Measurements from ENCODE around the gene MAML2. TPM values are rescaled to one million over a fixed set of nuclear protein-coding genes. Genes with fewer than 3 reads are reported as not detected.

The MAML2 gene
- total and polyA plus RNA-seq, 7 donors = 2.8 to 20.7 (median 11.8) TPM

DNA sequence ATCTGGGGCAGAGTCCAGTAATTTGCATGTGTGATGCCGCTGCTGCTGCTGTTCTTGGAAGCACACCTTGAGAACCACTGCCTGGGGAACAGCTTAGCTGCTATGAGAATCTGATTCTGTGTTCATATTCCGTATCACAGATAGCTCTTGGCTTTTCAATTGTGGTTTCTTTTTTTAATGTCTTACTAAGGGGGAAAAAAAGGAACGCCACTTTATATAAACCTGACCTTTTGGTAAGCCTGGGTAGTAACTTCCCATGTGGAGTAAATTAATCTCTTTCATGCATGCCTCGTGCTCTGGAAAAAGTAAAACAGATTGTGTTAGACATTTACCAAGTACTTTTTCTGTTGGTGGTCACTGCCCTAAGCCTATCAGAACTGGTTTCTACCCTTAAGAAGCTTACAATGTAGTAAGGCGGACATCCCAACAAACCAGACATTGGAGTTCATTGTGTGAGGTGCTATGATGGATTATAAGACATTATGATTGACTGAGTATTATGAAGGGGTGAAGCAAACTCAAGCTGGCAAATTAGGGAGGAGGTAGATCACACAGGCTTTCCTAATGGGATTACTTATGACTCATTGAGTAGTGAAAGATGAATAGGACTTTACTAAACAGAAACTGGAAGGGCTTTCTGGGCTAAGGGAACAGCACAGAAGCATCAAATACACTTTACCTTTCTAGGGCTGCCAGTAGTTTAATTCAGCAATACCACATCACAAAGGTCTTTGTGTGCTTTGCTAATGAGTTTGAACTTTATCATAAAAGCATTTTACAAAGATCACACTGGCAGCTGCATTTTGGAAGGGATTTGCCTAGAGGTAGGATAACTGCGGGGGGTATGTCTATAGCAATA is 64.7 kb downstream of the MAML2 start:
- 29 to 67% methylated on average over 6 of the region's 6 CpGs for WGBS, 2 donors
- Histone ChIP-seq H3K9me3 (no peaks in the 10 kb centered on the region), H3K4me1 (peaks cover 0 to 46% (median 17%) of the 10 kb centered on the region in 4 donors), H3K36me3 (no peaks in the 10 kb centered on the region), H3K27ac (peak overlapping the region in 2 of 4 donors; percentile 4 to 27), H3K27me3 (no peaks in the 10 kb centered on the region), H3K4me3 (no peak overlapping the region)
- intact Hi-C loops (cut with DNase I) = no loop called here
- TF ChIP-seq POLR2AphosphoS5 (IDR thresholded peaks at IDR 0.05) (no peak), CTCF (IDR thresholded peaks at IDR 0.05) (no peak), POLR2A (IDR thresholded peaks at IDR 0.05) (no peak), EP300 (IDR thresholded peaks at IDR 0.05) (no peak)
- no peak for DNase-seq

DNA sequence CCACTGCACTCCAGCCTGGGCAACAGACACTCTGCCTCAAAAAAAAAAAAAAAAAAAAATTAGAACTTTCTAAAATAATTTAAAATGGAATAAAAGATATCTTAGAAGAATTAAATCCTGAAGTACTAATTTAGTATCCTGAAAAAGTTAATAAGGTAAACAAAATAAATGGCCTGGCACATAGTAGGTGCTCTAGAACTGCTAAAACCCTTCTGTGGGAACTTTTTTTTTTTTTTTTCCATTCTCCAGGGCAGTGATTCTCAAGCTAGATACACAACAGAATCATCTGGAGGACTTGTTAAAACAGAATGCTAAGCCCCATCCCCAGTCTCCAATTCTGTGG is 65.3 kb downstream of the MAML2 start:
- no peaks in the 10 kb centered on the region for H3K36me3 ChIP-seq
- no peak for DNase-seq
- no peak overlapping the region for H3K4me3 ChIP-seq
- no peaks in the 10 kb centered on the region for H3K9me3 ChIP-seq
- intact Hi-C loops (cut with DNase I) = no loop called here
- peak overlapping the region in 1 of 4 donors; percentile 4 for H3K27ac ChIP-seq
- H3K4me1 ChIP-seq = peaks cover 0 to 40% (median 17%) of the 10 kb centered on the region in 4 donors
- TF ChIP-seq EP300 (IDR thresholded peaks at IDR 0.05) = no peak
- TF ChIP-seq CTCF (IDR thresholded peaks at IDR 0.05) = no peak
- no peak for TF ChIP-seq POLR2AphosphoS5 (IDR thresholded peaks at IDR 0.05)
- no peak for TF ChIP-seq POLR2A (IDR thresholded peaks at IDR 0.05)
- no peaks in the 10 kb centered on the region for H3K27me3 ChIP-seq

GRCh38 chr11:96276836-96277235 is 66.2 kb downstream of the MAML2 start:
- Histone ChIP-seq H3K36me3 (no peaks in the 10 kb centered on the region), H3K27me3 (no peaks in the 10 kb centered on the region), H3K4me1 (peaks cover 0 to 36% (median 17%) of the 10 kb centered on the region in 4 donors), H3K9me3 (no peaks in the 10 kb centered on the region), H3K4me3 (no peak overlapping the region), H3K27ac (no peak overlapping the region)
- TF ChIP-seq EP300 (IDR thresholded peaks at IDR 0.05) = no peak
- no peak for TF ChIP-seq POLR2AphosphoS5 (IDR thresholded peaks at IDR 0.05)
- no peak for DNase-seq
- intact Hi-C loops (cut with DNase I) = no loop called here
- WGBS, 2 donors = 19 to 74% methylated on average over 5 of the region's 5 CpGs

DNA sequence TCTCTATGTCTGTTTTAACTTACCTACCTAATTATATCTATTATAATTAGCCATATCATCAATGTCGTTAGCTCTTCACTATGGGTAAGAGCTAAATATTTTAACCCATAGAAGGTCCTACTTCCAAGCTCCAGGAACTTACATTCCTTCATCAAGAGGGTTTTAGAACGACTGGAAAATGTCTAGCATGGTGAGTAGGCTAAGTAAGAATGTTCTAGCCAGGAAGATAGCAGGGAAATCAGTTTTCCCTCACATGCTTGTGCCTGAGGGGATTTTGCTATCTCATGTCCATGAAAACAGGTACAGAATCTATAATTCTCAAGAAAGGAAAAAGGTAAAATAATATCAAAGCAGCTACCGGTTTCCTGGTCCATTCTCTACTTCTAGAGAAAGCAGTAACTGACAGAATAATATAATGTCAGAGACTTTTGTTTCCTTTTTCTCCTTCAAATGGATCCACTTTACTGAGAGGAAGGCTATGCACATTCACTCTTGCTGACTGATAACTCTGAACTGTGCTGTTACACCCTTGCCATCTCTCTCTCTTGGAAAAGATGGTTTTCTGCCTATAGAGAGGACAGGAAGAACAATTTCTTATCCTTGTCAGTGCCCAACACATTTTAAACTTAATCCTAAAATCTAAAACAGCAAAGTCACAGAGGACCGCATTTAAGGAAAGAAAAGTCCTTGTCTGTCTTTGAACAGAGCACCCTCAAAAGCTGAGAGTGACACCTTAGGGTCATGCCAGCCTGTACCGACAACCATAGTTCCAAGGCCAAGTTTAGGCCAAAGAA is 67.0 kb downstream of the MAML2 start:
- H3K4me3 ChIP-seq = no peak overlapping the region
- no peaks in the 10 kb centered on the region for H3K36me3 ChIP-seq
- H3K9me3 ChIP-seq = no peaks in the 10 kb centered on the region
- no peak for TF ChIP-seq POLR2AphosphoS5 (IDR thresholded peaks at IDR 0.05)
- no peak for TF ChIP-seq CTCF (IDR thresholded peaks at IDR 0.05)
- no peak for TF ChIP-seq EP300 (IDR thresholded peaks at IDR 0.05)
- no peak for TF ChIP-seq POLR2A (IDR thresholded peaks at IDR 0.05)
- H3K27ac ChIP-seq = peak overlapping the region in 1 of 4 donors; percentile 8
- peaks cover 0 to 36% (median 17%) of the 10 kb centered on the region in 4 donors for H3K4me1 ChIP-seq
- intact Hi-C loops (cut with DNase I) = no loop called here
- WGBS, 2 donors = 58 to 80% methylated on average over 5 of the region's 5 CpGs
- no peaks in the 10 kb centered on the region for H3K27me3 ChIP-seq
- DNase-seq = no peak

DNA sequence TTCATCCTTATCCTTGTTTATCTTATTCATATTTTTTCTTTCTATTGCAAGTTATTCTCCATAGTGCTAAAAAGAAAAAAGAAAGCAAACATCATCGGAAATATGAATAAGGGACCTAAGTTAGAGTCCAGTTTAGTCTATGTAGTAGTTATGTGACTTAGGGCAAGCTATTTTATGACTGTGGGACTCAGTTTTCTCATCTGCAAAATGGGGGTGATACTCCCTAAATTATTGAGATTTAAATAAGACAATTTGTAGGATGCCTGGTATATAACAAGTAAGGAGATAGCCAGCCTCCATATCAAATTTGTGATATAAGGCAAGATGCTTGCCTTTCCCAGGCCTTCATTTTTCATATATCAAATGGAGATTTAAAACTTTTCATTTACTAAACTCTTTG is 69.5 kb downstream of the MAML2 start:
- no peak overlapping the region for H3K27ac ChIP-seq

More for the DNA sequence above, 69.5 kb downstream of the MAML2 start:
- Histone ChIP-seq H3K4me3 (no peak overlapping the region), H3K36me3 (peaks cover 0 to 5% (median 0%) of the 10 kb centered on the region in 4 donors), H3K27me3 (no peaks in the 10 kb centered on the region), H3K9me3 (no peaks in the 10 kb centered on the region), H3K4me1 (peaks cover 0 to 25% (median 8%) of the 10 kb centered on the region in 4 donors)
- no peak for TF ChIP-seq EP300 (IDR thresholded peaks at IDR 0.05)
- TF ChIP-seq POLR2AphosphoS5 (IDR thresholded peaks at IDR 0.05) = no peak
- no peak for TF ChIP-seq POLR2A (IDR thresholded peaks at IDR 0.05)
- no peak for TF ChIP-seq CTCF (IDR thresholded peaks at IDR 0.05)
- no peak for DNase-seq
- WGBS, 2 donors = 95 to 100% methylated on average over 1 of the region's 1 CpG
- intact Hi-C loops (cut with DNase I) = no loop called here
